ENCODE data around the gene CCRL2. TPM values are rescaled to one million over a fixed set of nuclear protein-coding genes. Genes with fewer than 3 reads are reported as not detected.

CCRL2 gene
- total and polyA plus RNA-seq, 2 of the 8 experiments (the other 6 are each of a cell fraction or from before 2014, with no cell fraction given), result not detected

DNA sequence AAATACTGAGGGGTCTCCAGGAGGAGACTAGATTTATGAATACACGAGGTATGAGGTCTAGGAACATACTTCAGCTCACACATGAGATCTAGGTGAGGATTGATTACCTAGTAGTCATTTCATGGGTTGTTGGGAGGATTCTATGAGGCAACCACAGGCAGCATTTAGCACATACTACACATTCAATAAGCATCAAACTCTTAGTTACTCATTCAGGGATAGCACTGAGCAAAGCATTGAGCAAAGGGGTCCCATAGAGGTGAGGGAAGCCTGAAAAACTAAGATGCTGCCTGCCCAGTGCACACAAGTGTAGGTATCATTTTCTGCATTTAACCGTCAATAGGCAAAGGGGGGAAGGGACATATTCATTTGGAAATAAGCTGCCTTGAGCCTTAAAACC is 31.8 kb upstream of the CCRL2 start (continued):
- TF ChIP-seq, protein P1, sequence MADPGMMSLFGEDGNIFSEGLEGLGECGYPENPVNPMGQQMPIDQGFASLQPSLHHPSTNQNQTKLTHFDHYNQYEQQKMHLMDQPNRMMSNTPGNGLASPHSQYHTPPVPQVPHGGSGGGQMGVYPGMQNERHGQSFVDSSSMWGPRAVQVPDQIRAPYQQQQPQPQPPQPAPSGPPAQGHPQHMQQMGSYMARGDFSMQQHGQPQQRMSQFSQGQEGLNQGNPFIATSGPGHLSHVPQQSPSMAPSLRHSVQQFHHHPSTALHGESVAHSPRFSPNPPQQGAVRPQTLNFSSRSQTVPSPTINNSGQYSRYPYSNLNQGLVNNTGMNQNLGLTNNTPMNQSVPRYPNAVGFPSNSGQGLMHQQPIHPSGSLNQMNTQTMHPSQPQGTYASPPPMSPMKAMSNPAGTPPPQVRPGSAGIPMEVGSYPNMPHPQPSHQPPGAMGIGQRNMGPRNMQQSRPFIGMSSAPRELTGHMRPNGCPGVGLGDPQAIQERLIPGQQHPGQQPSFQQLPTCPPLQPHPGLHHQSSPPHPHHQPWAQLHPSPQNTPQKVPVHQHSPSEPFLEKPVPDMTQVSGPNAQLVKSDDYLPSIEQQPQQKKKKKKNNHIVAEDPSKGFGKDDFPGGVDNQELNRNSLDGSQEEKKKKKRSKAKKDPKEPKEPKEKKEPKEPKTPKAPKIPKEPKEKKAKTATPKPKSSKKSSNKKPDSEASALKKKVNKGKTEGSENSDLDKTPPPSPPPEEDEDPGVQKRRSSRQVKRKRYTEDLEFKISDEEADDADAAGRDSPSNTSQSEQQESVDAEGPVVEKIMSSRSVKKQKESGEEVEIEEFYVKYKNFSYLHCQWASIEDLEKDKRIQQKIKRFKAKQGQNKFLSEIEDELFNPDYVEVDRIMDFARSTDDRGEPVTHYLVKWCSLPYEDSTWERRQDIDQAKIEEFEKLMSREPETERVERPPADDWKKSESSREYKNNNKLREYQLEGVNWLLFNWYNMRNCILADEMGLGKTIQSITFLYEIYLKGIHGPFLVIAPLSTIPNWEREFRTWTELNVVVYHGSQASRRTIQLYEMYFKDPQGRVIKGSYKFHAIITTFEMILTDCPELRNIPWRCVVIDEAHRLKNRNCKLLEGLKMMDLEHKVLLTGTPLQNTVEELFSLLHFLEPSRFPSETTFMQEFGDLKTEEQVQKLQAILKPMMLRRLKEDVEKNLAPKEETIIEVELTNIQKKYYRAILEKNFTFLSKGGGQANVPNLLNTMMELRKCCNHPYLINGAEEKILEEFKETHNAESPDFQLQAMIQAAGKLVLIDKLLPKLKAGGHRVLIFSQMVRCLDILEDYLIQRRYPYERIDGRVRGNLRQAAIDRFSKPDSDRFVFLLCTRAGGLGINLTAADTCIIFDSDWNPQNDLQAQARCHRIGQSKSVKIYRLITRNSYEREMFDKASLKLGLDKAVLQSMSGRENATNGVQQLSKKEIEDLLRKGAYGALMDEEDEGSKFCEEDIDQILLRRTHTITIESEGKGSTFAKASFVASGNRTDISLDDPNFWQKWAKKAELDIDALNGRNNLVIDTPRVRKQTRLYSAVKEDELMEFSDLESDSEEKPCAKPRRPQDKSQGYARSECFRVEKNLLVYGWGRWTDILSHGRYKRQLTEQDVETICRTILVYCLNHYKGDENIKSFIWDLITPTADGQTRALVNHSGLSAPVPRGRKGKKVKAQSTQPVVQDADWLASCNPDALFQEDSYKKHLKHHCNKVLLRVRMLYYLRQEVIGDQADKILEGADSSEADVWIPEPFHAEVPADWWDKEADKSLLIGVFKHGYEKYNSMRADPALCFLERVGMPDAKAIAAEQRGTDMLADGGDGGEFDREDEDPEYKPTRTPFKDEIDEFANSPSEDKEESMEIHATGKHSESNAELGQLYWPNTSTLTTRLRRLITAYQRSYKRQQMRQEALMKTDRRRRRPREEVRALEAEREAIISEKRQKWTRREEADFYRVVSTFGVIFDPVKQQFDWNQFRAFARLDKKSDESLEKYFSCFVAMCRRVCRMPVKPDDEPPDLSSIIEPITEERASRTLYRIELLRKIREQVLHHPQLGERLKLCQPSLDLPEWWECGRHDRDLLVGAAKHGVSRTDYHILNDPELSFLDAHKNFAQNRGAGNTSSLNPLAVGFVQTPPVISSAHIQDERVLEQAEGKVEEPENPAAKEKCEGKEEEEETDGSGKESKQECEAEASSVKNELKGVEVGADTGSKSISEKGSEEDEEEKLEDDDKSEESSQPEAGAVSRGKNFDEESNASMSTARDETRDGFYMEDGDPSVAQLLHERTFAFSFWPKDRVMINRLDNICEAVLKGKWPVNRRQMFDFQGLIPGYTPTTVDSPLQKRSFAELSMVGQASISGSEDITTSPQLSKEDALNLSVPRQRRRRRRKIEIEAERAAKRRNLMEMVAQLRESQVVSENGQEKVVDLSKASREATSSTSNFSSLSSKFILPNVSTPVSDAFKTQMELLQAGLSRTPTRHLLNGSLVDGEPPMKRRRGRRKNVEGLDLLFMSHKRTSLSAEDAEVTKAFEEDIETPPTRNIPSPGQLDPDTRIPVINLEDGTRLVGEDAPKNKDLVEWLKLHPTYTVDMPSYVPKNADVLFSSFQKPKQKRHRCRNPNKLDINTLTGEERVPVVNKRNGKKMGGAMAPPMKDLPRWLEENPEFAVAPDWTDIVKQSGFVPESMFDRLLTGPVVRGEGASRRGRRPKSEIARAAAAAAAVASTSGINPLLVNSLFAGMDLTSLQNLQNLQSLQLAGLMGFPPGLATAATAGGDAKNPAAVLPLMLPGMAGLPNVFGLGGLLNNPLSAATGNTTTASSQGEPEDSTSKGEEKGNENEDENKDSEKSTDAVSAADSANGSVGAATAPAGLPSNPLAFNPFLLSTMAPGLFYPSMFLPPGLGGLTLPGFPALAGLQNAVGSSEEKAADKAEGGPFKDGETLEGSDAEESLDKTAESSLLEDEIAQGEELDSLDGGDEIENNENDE (IDR thresholded peaks at IDR 0.05; ENCODE audit: insufficient replicate concordance, low read length), result no peak
- TF ChIP-seq, protein P2, sequence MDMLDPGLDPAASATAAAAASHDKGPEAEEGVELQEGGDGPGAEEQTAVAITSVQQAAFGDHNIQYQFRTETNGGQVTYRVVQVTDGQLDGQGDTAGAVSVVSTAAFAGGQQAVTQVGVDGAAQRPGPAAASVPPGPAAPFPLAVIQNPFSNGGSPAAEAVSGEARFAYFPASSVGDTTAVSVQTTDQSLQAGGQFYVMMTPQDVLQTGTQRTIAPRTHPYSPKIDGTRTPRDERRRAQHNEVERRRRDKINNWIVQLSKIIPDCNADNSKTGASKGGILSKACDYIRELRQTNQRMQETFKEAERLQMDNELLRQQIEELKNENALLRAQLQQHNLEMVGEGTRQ (IDR thresholded peaks at IDR 0.05; ENCODE audit: low read length), result no peak
- no peak for TF ChIP-seq BRCA1 (IDR thresholded peaks at IDR 0.05; ENCODE audit: low read depth, low read length)
- no peak for TF ChIP-seq SP2 (IDR thresholded peaks at IDR 0.05; ENCODE audit: low read length)
- TF ChIP-seq YY1 (IDR thresholded peaks at IDR 0.05; ENCODE audit: low read depth, low read length), result no peak
- no peak for TF ChIP-seq TAF7 (optimal IDR thresholded peaks at IDR 0.05; ENCODE audit: borderline replicate concordance, low read depth, low read length)
- TF ChIP-seq TAF1 (IDR thresholded peaks at IDR 0.05; ENCODE audit: low read depth, low read length), result no peak
- TF ChIP-seq, protein P3, sequence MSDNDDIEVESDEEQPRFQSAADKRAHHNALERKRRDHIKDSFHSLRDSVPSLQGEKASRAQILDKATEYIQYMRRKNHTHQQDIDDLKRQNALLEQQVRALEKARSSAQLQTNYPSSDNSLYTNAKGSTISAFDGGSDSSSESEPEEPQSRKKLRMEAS (IDR thresholded peaks at IDR 0.05), result no peak
- TF ChIP-seq SAP30 (IDR thresholded peaks at IDR 0.05; ENCODE audit: insufficient read depth, insufficient replicate concordance, low read length), result no peak
- no peak for TF ChIP-seq PHF8 (conservative IDR thresholded peaks at IDR 0.05; ENCODE audit: low read depth, low read length)
- TF ChIP-seq ASH2L (IDR thresholded peaks at IDR 0.05; ENCODE audit: low read length), result no peak

All from H1 (cell line).